ENCODE data around the gene NOVA2. TPM values are rescaled to one million over a fixed set of nuclear protein-coding genes. Genes with fewer than 3 reads are reported as not detected.

NOVA2 gene
- total RNA-seq, 1 donor, result 0.27 TPM

- TF ChIP-seq, protein P1, sequence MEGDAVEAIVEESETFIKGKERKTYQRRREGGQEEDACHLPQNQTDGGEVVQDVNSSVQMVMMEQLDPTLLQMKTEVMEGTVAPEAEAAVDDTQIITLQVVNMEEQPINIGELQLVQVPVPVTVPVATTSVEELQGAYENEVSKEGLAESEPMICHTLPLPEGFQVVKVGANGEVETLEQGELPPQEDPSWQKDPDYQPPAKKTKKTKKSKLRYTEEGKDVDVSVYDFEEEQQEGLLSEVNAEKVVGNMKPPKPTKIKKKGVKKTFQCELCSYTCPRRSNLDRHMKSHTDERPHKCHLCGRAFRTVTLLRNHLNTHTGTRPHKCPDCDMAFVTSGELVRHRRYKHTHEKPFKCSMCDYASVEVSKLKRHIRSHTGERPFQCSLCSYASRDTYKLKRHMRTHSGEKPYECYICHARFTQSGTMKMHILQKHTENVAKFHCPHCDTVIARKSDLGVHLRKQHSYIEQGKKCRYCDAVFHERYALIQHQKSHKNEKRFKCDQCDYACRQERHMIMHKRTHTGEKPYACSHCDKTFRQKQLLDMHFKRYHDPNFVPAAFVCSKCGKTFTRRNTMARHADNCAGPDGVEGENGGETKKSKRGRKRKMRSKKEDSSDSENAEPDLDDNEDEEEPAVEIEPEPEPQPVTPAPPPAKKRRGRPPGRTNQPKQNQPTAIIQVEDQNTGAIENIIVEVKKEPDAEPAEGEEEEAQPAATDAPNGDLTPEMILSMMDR (IDR thresholded peaks at IDR 0.05; ENCODE audit: insufficient read depth, low read length), result no peak
- no peak overlapping the region for H3K4me3 ChIP-seq (ENCODE audit: low read depth, low read length)
- DNase-seq (ENCODE audit: low read depth), result no peak
Measured at GRCh38 chr19:45929247-45929646, 44.4 kb downstream of the NOVA2 start.

GRCh38 chr19:45927565-45928261 lies 46.0 kb downstream of the NOVA2 start:
- TF ChIP-seq, protein P1 (IDR thresholded peaks at IDR 0.05; ENCODE audit: insufficient read depth, low read length), result peak; percentile 7
- DNase-seq (ENCODE audit: low read depth), result peak; percentile 91
- peak overlapping the region; percentile 17 for H3K4me3 ChIP-seq (ENCODE audit: low read depth, low read length)

GRCh38 chr19:45924891-45925447 lies 48.7 kb downstream of the NOVA2 start:
- TF ChIP-seq, protein P1 (IDR thresholded peaks at IDR 0.05; ENCODE audit: insufficient read depth, low read length), result no peak
- no peak overlapping the region for H3K4me3 ChIP-seq (ENCODE audit: low read depth, low read length)
- DNase-seq (ENCODE audit: low read depth), result no peak

DNA sequence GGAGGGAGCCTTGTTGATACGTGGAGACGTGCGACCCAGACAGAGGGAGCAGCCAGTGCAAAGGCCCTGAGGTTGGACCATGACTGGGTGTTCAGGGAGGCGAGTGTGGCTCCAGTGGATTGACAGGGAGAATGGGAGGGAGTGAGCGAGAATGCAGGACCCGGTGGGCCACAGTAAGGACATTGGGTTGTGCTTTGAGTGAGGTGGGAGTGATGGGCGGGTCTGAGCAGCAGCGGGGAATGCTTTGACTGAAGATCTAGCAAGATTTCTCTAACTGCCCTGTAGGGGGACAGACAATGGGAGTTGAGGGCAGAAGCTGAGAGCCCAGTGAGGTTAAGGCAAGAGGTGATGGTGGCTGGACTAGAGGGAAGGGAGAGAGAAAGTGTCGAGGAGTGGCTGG lies 51.4 kb downstream of the NOVA2 start:
- no peak for DNase-seq (ENCODE audit: low read depth)
- H3K4me3 ChIP-seq (ENCODE audit: low read depth, low read length), result no peak overlapping the region
- TF ChIP-seq, protein P1 (IDR thresholded peaks at IDR 0.05; ENCODE audit: insufficient read depth, low read length), result peak; percentile 25

- no peak for DNase-seq (ENCODE audit: low read depth)
- TF ChIP-seq, protein P1 (IDR thresholded peaks at IDR 0.05; ENCODE audit: insufficient read depth, low read length), result no peak
- H3K4me3 ChIP-seq (ENCODE audit: low read depth, low read length), result no peak overlapping the region
Measured at GRCh38 chr19:45920458-45920857, 53.2 kb downstream of the NOVA2 start.

- no peak for DNase-seq (ENCODE audit: low read depth)
- TF ChIP-seq, protein P1 (IDR thresholded peaks at IDR 0.05; ENCODE audit: insufficient read depth, low read length), result no peak
- H3K4me3 ChIP-seq (ENCODE audit: low read depth, low read length), result no peak overlapping the region
Measured at GRCh38 chr19:45919678-45920077, 54.0 kb downstream of the NOVA2 start.

Data from fibroblast of the aortic adventitia (primary cell).